DMS114 treated with DMSO at 0.1 percent for 48 hours (cell line): ENCODE data around the gene FAM174C.
"Not testable (repeated sequence)": the region's sequence is repeated elsewhere in the genome, so short reads cannot be mapped to it uniquely, and the experiment has no call there.

Source experiments
- DNase-seq: peaks from one replicate; lab custom pipeline; 2025; ENCODE audit not compliant: unreplicated experiment; lab: John Stamatoyannopoulos, UW

FAM174C gene

DNA sequence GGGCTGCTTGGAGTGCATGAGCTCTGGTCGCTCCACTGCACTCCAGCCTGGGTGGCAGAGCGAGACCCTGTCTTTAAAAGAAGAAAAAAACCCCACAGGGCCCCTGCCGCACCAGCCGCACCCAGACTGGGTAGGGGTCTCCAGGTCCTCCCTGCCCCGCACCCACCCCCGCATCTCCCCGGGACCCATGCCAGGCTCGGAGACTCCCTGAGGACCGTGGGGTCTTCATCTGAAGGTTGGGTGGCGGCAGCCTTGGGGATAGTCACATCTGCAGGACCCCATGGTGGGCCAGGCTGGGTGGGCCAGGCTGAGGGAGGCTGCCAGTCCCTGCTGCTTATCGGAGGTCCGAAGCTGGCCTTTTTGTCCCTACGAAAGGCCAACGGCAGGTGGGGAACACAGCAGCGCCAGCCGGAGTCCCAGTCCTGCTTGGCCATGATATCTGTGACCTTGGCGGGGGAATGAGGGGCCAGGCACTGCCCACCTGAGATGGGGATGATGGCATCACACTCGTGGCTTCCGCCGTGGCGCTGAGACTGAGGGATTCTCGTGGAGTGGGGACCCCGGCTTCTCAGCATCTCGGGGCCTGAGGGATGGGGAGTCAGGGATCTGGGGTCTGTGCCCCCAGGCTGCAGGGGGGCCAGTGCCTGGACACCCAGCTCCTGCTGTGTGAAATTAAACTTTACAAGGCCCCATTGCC is 21.4 kb downstream of the FAM174C start:
- no peak for DNase-seq

DNA sequence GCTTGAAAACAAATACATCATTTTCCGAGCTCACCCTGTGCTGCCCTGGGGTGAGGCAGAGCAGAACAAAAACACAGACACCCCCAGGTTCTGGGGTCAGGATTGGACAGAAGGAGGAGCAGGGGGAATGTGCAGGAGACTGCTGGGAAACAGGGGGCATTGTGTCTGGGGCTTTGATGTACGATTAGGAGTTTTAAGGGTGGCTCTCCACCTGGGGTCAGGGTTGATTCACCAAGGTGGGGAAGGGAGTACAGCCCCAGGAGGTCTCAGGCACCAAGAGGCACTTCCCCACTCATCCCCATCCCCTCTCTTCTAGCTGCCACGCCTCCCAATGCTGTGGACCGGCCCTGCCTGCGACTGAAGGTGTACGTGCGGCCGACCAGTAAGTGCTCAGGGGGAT is 22.9 kb downstream of the FAM174C start:
- no peak for DNase-seq

- DNase-seq = no peak
These were observed 24.5 kb downstream of the FAM174C start for GRCh38 chr19:1299801-1300200.

- DNase-seq = no peak
These were observed 25.6 kb downstream of the FAM174C start for GRCh38 chr19:1300744-1301490.

DNA sequence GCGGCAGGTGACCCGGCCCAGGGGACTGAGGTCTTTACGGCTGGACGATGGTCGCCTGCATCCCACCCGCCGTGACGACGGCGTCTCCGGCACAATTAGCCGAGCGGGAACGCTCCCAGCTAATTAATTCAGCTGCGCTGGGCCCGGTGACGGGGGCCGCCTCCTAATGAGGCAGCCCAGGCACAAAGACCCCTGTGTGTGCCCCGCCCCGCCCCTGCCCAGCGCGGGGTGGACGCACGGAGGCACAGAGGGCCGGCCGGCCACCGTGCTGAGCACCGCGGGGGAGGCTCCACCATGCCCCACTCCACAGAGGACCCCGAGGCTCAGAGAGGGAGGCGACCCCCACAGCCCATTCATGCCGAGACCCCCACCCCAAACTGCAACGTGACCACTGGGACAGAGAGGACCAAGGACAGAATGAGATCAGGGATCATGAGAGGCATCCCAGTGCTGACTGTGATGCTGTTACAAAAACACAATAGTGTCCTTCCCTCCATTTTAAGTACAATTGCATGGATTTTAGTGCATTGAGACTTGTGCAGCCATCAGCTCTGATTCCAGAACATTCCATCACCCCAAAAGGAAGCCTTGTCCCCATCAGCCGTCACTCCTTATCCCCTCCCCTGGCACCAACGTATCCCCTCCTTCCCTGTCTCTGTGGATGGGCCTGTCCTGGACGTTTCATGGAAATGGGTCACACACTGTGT is 27.4 kb downstream of the FAM174C start:
- DNase-seq = no peak

DNA sequence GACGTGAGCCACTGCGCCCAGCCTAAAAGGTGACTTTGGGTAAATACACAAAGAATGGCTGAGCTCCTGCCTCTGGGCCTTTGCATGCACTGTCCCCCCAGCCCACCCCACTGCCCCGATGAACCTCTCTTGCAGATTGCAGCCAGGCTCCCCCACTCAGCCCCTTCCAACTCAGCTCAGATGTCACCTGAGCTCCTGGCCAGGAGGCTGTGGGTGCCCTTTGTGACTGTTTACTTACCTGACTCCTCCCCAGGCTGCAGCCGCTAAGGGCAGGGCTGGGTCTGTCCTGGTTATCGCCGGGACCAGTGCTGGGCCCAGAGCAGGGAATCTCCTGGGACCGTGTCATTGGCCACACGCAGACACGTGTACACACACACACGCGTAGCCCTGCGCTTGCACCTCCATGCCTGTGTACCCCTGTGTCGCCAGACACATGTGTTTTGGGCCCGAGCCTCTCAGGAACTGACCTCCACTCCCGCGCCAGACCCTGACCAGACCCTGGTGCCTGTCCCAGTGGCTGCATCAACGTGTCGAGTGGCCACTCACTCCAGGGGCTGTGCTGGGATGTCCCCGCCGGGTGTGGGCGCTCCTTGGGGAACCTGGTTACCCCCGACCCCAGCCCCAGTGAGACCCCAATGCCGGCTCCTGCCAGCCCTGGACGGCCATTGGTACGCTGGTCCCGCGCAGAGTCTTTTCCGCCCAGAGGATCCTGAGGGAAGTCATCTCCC is 29.0 kb downstream of the FAM174C start:
- no peak for DNase-seq

- DNase-seq = not testable (repeated sequence)
These were observed 30.0 kb downstream of the FAM174C start for GRCh38 chr19:1305354-1305753.

- DNase-seq = no peak
These were observed 32.0 kb downstream of the FAM174C start for GRCh38 chr19:1307320-1307719.

GRCh38 chr19:1307755-1308303 is 32.5 kb downstream of the FAM174C start:
- no peak for DNase-seq

- no peak for DNase-seq
These were observed 33.4 kb downstream of the FAM174C start for GRCh38 chr19:1308718-1309117.

- no peak for DNase-seq
These were observed 34.9 kb downstream of the FAM174C start for GRCh38 chr19:1309977-1310852.

GRCh38 chr19:1310853-1311180 is 35.5 kb downstream of the FAM174C start:
- no peak for DNase-seq

DNA sequence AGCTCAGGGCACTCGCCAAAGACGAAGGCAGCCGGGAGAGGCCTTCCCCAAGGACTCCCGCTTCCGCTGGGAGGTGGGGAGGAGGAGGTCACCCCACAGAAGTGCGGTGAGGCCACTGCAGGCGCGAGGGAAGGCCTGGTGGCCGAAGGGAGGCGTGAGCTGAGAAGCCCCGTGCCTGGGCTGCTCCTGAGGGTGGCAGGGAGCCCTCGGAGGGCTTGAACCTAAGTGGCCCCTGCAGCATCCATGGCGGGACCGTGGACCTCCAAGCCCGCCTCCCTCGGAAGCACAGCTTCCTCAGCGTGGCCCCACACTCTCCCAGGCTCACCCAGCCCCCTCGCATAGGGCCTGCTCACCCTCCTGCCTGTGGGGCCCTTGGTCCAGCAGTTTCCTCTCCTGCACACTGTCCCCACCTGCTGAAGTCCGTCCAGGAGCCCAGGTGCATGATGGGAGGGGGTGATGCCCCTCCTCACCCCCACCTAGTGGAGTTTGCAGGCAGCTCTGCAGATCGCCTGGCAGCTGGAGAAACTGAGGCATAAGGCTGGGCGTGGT is 36.3 kb downstream of the FAM174C start:
- no peak for DNase-seq

DNA sequence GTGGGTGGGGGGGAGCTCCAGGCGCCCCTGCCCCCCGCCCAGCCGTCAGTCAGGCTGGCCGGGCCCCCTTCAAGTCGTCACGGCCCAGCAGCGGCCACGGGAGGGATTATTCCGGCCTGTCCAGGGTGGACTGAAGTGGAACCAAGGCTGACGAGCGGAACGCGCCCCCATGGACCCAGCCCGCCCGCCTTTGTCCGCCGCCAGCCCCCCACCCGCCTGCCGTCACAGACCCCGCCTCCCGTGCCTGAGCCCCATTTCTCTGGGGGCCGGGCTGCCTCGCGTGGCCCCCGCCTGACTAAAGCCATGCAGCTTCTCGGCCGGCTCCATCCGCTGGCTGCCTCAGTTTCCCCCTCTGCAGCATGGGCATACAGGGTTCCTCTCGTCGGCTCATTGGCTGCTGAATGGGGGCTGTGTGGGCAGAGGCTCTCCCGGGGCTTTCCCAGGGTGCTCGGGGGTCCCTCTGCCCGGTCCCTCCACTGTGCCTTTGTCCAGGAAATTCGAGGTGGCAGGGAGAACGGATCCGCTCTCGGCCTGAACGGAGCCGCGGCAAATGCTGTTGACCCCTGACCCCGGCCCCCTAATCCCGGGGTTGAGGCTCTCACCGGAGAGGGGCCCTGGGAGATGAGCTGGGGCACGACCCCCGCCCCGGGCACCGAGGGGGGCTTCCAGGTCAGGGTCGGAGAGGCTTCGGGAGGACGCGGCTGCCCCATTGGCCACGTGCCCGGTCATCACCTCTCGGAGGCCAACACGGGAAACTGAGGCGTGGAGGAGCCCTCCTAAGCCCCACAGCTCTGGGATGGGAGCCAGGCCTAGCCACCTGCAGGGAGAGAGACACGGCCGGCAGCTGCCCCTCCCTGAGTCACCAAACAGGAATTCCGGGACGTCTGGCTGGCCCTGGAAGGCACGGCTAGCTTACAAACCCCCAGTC is 37.7 kb downstream of the FAM174C start:
- no peak for DNase-seq

DNA sequence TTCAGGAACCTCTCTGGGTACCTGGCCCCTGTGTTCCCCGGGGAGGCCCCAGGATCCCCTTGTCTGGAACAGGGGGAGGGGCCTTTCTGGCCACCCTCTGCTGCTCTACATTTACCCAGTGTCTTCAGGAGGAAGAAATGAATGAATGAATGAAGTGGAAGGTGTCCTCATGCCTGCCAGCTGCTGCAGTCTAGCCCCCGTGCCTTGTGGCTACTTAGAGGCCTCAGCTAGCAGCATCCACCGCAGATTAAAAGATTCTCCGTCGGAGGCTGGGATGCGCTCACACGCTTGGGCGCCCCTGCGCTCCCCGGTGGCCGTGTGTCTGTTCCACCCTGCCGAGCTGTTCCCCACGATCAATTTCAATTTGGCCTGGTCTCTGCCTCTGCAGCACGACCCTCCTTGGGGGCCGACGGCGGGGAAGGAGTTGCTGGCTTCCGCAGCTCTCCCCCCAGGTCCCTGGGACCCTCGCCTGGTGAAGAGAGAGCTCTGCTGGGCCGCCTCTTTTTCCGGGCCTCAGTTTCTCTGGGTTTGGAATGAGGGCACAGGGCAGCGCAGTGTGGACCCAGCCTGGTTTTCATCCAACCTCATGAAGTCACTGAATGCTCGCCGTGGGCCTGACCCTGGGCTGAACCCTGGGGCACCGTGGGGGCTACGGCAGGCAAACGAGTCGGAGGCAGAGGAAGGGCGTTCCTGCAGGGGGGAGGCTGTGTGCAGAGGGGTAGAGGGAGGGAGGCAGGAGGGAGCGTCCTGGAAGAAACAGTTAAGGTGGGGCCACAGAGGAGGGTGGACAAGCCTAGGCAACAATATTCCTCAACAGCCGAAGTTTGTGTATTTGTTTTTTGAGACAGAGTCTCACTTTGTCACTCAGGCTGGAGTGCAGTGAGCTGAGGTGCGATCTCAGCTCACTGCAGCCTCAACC is 38.6 kb downstream of the FAM174C start:
- DNase-seq = no peak

DNA sequence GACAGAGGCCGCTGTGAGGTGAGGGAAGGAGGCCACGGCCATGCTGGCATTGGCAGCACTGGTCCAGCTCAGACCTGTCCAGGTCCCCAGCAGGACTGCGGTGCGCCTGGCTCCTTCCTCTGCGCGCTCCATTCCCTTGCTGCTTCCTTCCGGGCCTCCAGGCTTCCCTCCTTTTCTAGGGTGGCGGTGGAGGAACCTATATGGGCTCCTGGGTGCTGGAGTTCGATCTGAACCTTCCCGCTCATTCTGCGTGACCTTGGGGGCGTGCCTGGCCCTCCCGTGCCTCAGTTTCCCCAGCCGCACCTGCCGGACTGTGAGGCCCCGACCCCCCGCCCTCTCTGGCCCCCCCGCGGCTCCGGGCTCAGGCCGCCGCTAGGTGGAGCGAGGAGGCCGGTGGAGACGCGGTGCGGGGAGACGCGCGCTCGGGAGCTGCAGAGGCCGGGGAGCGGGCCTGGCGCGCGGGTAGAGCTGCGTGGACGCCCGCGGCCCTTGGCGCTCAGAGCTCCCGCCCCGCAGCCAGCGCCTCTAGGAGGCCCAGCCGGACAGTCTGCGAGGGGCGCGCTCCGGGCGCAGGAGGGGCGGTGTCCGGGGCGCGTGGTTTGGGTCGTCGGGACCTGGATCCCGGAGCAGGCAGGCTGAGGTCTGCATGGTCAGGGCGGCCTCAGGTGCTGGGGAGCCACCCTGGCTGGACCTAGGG is 40.3 kb downstream of the FAM174C start:
- no peak for DNase-seq

DNA sequence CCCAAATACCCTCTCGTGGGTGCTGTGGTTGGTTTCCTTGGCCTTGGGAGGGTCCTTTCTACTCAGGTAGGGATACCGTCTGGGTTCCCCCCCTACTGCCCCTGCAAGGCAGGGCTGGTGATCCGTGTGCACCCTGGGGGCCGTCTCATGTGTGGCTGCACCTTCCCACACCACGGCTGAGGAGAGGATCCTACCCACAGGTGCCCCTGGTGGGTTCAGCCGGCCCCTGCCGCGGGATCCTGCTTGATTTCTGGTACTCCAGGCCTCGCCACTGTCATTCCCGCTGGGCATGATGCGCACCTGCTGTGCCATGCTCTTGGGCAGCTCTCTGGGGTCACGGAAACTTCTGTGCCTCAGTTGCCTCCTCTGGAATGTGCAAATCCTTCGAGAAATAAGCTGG is 41.1 kb downstream of the FAM174C start:
- DNase-seq = no peak
